Activated T-helper 2 cell treated with anti-CD3 and anti-CD28 coated beads, Interferon-gamma antibody, Interleukin-2, Interleukin-4, amounts not matched to agents 10 μg/mL and 5 μg/mL and 100 μg/mL, durations not matched to agents 14 hours and 24 hours and 36 hours (primary cell): ENCODE measurements around the gene EDEM3. TPM values are rescaled to one million over a fixed set of nuclear protein-coding genes. Genes with fewer than 3 reads are reported as not detected.

ENCODE experiments used
- DNase-seq: peaks from one replicate; pipeline ENCODE4 v3.0.0; 2021; ENCODE audit warnings: low spot score
- H3K27ac Mint-ChIP-seq: one replicate; pipeline ENCODE4 v1.8.0; 2021; ENCODE audit warnings: mixed read lengths
- H3K27me3 Mint-ChIP-seq: one replicate; pipeline ENCODE4 v1.8.0; 2021; ENCODE audit warnings: low read depth, mixed read lengths
- H3K36me3 Mint-ChIP-seq: one replicate; pipeline ENCODE4 v1.8.0; 2021; ENCODE audit warnings: low read depth, mixed read lengths
- H3K4me1 Mint-ChIP-seq: one replicate; pipeline ENCODE4 v1.8.0; 2021; ENCODE audit warnings: low read depth, mixed read lengths
- H3K4me3 Mint-ChIP-seq: one replicate; pipeline ENCODE4 v1.8.0; 2021; ENCODE audit warnings: low read depth, mild to moderate bottlenecking, moderate library complexity, mixed read lengths
- H3K9me3 Mint-ChIP-seq: one replicate; pipeline ENCODE4 v1.8.0; 2021; ENCODE audit warnings: mixed read lengths
- intact Hi-C: fragments of 100-400 bp; cut with micrococcal nuclease; formaldehyde crosslinking; loops from one replicate; pipeline ENCODE4 v1.15.1; 2023
- total RNA-seq: library from RNA; stranded (reverse); gene quantifications from 2 replicates; pipeline ENCODE4 v1.2.3, GENCODE V29; 2022

Gene EDEM3
- total RNA-seq = 25.3 and 30.2 TPM in 2 replicates

GRCh38 chr1:184754476-184755225 is at the start of gene EDEM3:
Gene EDEM3 (minus strand): TSS chr1:184754858. CDS start chr1:184754646, 212 bp downstream.
- H3K36me3 Mint-ChIP-seq = peaks cover 15% of the 10 kb centered on the region
- peak; percentile 98 for DNase-seq
- H3K4me1 Mint-ChIP-seq = peaks cover 41% of the 10 kb centered on the region
- peak within 1 kb of the TSS; percentile 79 for H3K27ac Mint-ChIP-seq
- H3K27me3 Mint-ChIP-seq = peaks cover 19% of the 10 kb centered on the region
- no peaks in the 10 kb centered on the region for H3K9me3 Mint-ChIP-seq
- peak within 1 kb of the TSS; percentile 87 for H3K4me3 Mint-ChIP-seq
- intact Hi-C loops = loop anchor here (1.0 to 10.0 kb wide), 16 partner anchors 9 to 1620 kb away; partner anchors contain the start of genes ARPC5, IVNS1ABP, NIBAN1 and ODR4

- no peaks in the 10 kb centered on the region for H3K9me3 Mint-ChIP-seq
- H3K27ac Mint-ChIP-seq = no peak overlapping the region
- intact Hi-C loops = loop anchor here (2.0 kb wide), 1 partner anchor 79 kb away; no protein-coding TSS in a partner anchor
- no peak overlapping the region for H3K4me3 Mint-ChIP-seq
- no peak for DNase-seq
- no peaks in the 10 kb centered on the region for H3K27me3 Mint-ChIP-seq
- H3K36me3 Mint-ChIP-seq = peaks cover 19% of the 10 kb centered on the region
- H3K4me1 Mint-ChIP-seq = peaks cover 2% of the 10 kb centered on the region
Measured at GRCh38 chr1:184804220-184804619, 49.6 kb upstream of the EDEM3 start.

- Mint-ChIP-seq H3K9me3 (no peaks in the 10 kb centered on the region), H3K36me3 (peaks cover 12% of the 10 kb centered on the region), H3K4me3 (no peak overlapping the region), H3K27ac (no peak overlapping the region), H3K27me3 (no peaks in the 10 kb centered on the region), H3K4me1 (peaks cover 2% of the 10 kb centered on the region)
- no peak for DNase-seq
- intact Hi-C loops = no loop called here
Measured at GRCh38 chr1:184803180-184803492, 48.5 kb upstream of the EDEM3 start.

- Mint-ChIP-seq H3K36me3 (peaks cover 14% of the 10 kb centered on the region), H3K4me1 (peaks cover 2% of the 10 kb centered on the region), H3K27ac (no peak overlapping the region), H3K9me3 (no peaks in the 10 kb centered on the region), H3K27me3 (no peaks in the 10 kb centered on the region), H3K4me3 (no peak overlapping the region)
- DNase-seq = no peak
- intact Hi-C loops = no loop called here
Measured at GRCh38 chr1:184802354-184803179, 47.9 kb upstream of the EDEM3 start.

- peaks cover 2% of the 10 kb centered on the region for H3K4me1 Mint-ChIP-seq
- intact Hi-C loops = no loop called here
- peaks cover 14% of the 10 kb centered on the region for H3K36me3 Mint-ChIP-seq
- no peaks in the 10 kb centered on the region for H3K9me3 Mint-ChIP-seq
- H3K4me3 Mint-ChIP-seq = no peak overlapping the region
- no peak overlapping the region for H3K27ac Mint-ChIP-seq
- no peak for DNase-seq
- no peaks in the 10 kb centered on the region for H3K27me3 Mint-ChIP-seq
Measured at GRCh38 chr1:184801503-184801902, 46.8 kb upstream of the EDEM3 start.

- H3K36me3 Mint-ChIP-seq = peaks cover 14% of the 10 kb centered on the region
- DNase-seq = no peak
- intact Hi-C loops = no loop called here
- no peak overlapping the region for H3K4me3 Mint-ChIP-seq
- H3K9me3 Mint-ChIP-seq = no peaks in the 10 kb centered on the region
- peaks cover 2% of the 10 kb centered on the region for H3K4me1 Mint-ChIP-seq
- no peak overlapping the region for H3K27ac Mint-ChIP-seq
- no peaks in the 10 kb centered on the region for H3K27me3 Mint-ChIP-seq
Measured at GRCh38 chr1:184800876-184801275, 46.2 kb upstream of the EDEM3 start.

GRCh38 chr1:184793967-184794366 is 39.3 kb upstream of the EDEM3 start:
- Mint-ChIP-seq H3K9me3 (no peaks in the 10 kb centered on the region), H3K4me1 (peaks cover 9% of the 10 kb centered on the region), H3K27ac (no peak overlapping the region), H3K27me3 (no peaks in the 10 kb centered on the region), H3K36me3 (peaks cover 22% of the 10 kb centered on the region), H3K4me3 (no peak overlapping the region)
- intact Hi-C loops = loop anchor here (5.0 kb wide), 1 partner anchor 37 kb away; no protein-coding TSS in a partner anchor
- no peak for DNase-seq

- Mint-ChIP-seq H3K36me3 (peaks cover 16% of the 10 kb centered on the region), H3K27me3 (no peaks in the 10 kb centered on the region), H3K9me3 (no peaks in the 10 kb centered on the region), H3K4me3 (no peak overlapping the region), H3K4me1 (peaks cover 9% of the 10 kb centered on the region), H3K27ac (no peak overlapping the region)
- no peak for DNase-seq
- intact Hi-C loops = loop anchor here (5.0 kb wide), 1 partner anchor 35 kb away; no protein-coding TSS in a partner anchor
Measured at GRCh38 chr1:184792450-184792969, 37.9 kb upstream of the EDEM3 start.

- intact Hi-C loops = loop anchor here (5.0 kb wide), 1 partner anchor 34 kb away; no protein-coding TSS in a partner anchor
- Mint-ChIP-seq H3K27ac (no peak overlapping the region), H3K36me3 (peaks cover 14% of the 10 kb centered on the region), H3K9me3 (no peaks in the 10 kb centered on the region), H3K4me3 (no peak overlapping the region), H3K4me1 (peaks cover 14% of the 10 kb centered on the region), H3K27me3 (no peaks in the 10 kb centered on the region)
- DNase-seq = no peak
Measured at GRCh38 chr1:184791550-184791900, 36.9 kb upstream of the EDEM3 start.

GRCh38 chr1:184790642-184791549 is 36.2 kb upstream of the EDEM3 start:
- no peaks in the 10 kb centered on the region for H3K9me3 Mint-ChIP-seq
- no peak for DNase-seq

GRCh38 chr1:184789884-184790283 is 35.2 kb upstream of the EDEM3 start:
- DNase-seq = no peak
- H3K9me3 Mint-ChIP-seq = peaks cover 9% of the 10 kb centered on the region
- H3K4me3 Mint-ChIP-seq = no peak overlapping the region
- H3K4me1 Mint-ChIP-seq = peaks cover 14% of the 10 kb centered on the region
- H3K27me3 Mint-ChIP-seq = no peaks in the 10 kb centered on the region
- intact Hi-C loops = loop anchor here (5.0 kb wide), 1 partner anchor 33 kb away; no protein-coding TSS in a partner anchor
- H3K27ac Mint-ChIP-seq = no peak overlapping the region
- H3K36me3 Mint-ChIP-seq = peaks cover 12% of the 10 kb centered on the region

More at GRCh38 chr1:184790642-184791549, 36.2 kb upstream of the EDEM3 start:
- H3K36me3 Mint-ChIP-seq = peaks cover 14% of the 10 kb centered on the region
- H3K4me1 Mint-ChIP-seq = peaks cover 14% of the 10 kb centered on the region
- no peaks in the 10 kb centered on the region for H3K27me3 Mint-ChIP-seq
- H3K27ac Mint-ChIP-seq = no peak overlapping the region
- intact Hi-C loops = loop anchor here (5.0 kb wide), 1 partner anchor 34 kb away; no protein-coding TSS in a partner anchor
- H3K4me3 Mint-ChIP-seq = no peak overlapping the region

- Mint-ChIP-seq H3K9me3 (peaks cover 18% of the 10 kb centered on the region), H3K27me3 (no peaks in the 10 kb centered on the region), H3K36me3 (peaks cover 18% of the 10 kb centered on the region), H3K4me3 (no peak overlapping the region), H3K27ac (no peak overlapping the region), H3K4me1 (peaks cover 14% of the 10 kb centered on the region)
- intact Hi-C loops = no loop called here
- DNase-seq = no peak
Measured at GRCh38 chr1:184788970-184789369, 34.3 kb upstream of the EDEM3 start.
